Panc1 (cell line): ENCODE data around the gene FSIP2. TPM values are rescaled to one million over a fixed set of nuclear protein-coding genes. Genes with fewer than 3 reads are reported as not detected.

Experiments
- ATAC-seq: fragments of 200-7000 bp; cut with Tn5 transposase; 2 replicates; pipeline ENCODE4 v1.9.1; 2020; ENCODE audit warnings: mild to moderate bottlenecking, moderate library complexity
- BruUV-seq: library from RNA; stranded (reverse); fragments of 400-500 nt; replicated peaks from 2 replicates; lab custom pipeline; 2021; lab: Mats Ljungman, UMichigan
- CTCF ChIA-PET: fragments of 300-600 bp; sonication (Branson Sonifier 250); formaldehyde crosslinking; loops from one replicate; lab custom pipeline; 2022; ENCODE audit warnings: antibody characterized with exemption; lab: Charles Lee
- POLR2A ChIA-PET: fragments of 300-600 bp; sonication (Branson Sonifier 250); formaldehyde crosslinking; loops from one replicate; lab custom pipeline; 2022; ENCODE audit warnings: antibody characterized with exemption; lab: Charles Lee
- DNase-seq: peaks from one replicate; pipeline ENCODE4 v3.0.0-alpha.2; 2010; ENCODE audit warnings: low read depth, low spot score
- H3K27ac ChIP-seq: 2 replicates; pipeline ENCODE4 v1.5.1; 2011; ENCODE audit warnings: mild to moderate bottlenecking, low read length, inconsistent platforms
- H3K27me3 ChIP-seq: fragments of 200-500 bp; sonication (Bioruptor generic); 2 replicates; pipeline ENCODE4 v1.6.0; 2014; ENCODE audit warnings: low read length, inconsistent platforms; ENCODE audit not compliant: control insufficient read depth, insufficient read depth
- H3K36me3 ChIP-seq: fragments of 200-500 bp; sonication (Bioruptor generic); 2 replicates; pipeline ENCODE4 v1.5.1; 2014; ENCODE audit warnings: inconsistent platforms, mild to moderate bottlenecking, low read length, moderate library complexity; ENCODE audit not compliant: control insufficient read depth, insufficient read depth
- H3K4me1 ChIP-seq: 2 replicates; pipeline ENCODE4 v1.5.1; 2011; ENCODE audit warnings: inconsistent platforms, mild to moderate bottlenecking, low read length, moderate library complexity; ENCODE audit not compliant: control insufficient read depth, insufficient read depth
- H3K4me3 ChIP-seq, 2 experiments: 2 replicates each; pipeline ENCODE4 v1.5.1; 2011 to 2012; ENCODE audit warnings: low read depth in 2 of 2, low read length in 2 of 2, mild to moderate bottlenecking in 2 of 2, inconsistent platforms in 1 of 2, moderate library complexity in 1 of 2
- H3K9me3 ChIP-seq: fragments of 200-500 bp; sonication (Bioruptor generic); 2 replicates; pipeline ENCODE4 v1.5.1; 2014; ENCODE audit warnings: low read depth, mild to moderate bottlenecking, inconsistent platforms, low read length, moderate library complexity; ENCODE audit not compliant: control insufficient read depth, insufficient read depth
- POLR2AphosphoS5 ChIP-seq: IDR thresholded peaks from 2 replicates; pipeline ENCODE4 v1.6.1; 2012; ENCODE audit warnings: mild to moderate bottlenecking, low read depth, low read length, moderate library complexity
- SIN3A ChIP-seq: IDR thresholded peaks from 2 replicates; pipeline ENCODE4 v1.6.1; 2012; ENCODE audit warnings: low read depth, mild to moderate bottlenecking, low read length, moderate library complexity, borderline replicate concordance; ENCODE audit not compliant: insufficient read depth
- TCF7L2 ChIP-seq: IDR thresholded peaks from 2 replicates; pipeline ENCODE4 v1.6.1; 2011; ENCODE audit warnings: mild to moderate bottlenecking, low read depth, low read length, inconsistent platforms
- in situ Hi-C: cut with HindIII; loops from 2 replicates; pipeline ENCODE4 v1.10.0; 2016; ENCODE audit warnings: low sequenced_read_pairs, low pct_unique_long_range_greater_than_20kb
- intact Hi-C: fragments of 100-400 bp; cut with micrococcal nuclease; formaldehyde crosslinking; loops from one replicate; pipeline ENCODE4 v1.10.0; 2022; ENCODE audit not compliant: unreplicated experiment
- total RNA-seq: library from RNA; stranded (reverse); gene quantifications from one replicate; pipeline ENCODE4 v1.2.1, GENCODE V29; 2021; ENCODE audit not compliant: unreplicated experiment
- TF ChIP-seq, protein P1 (sequence below): fragments of 450-650 bp; IDR thresholded peaks from 2 replicates; pipeline ENCODE4 v1.5.1; 2017; ENCODE audit warnings: mild to moderate bottlenecking
- TF ChIP-seq, protein P2 (sequence below), 2 experiments: IDR thresholded peaks; 2 replicates each; pipeline ENCODE4 v1.6.1; 2011 to 2012; ENCODE audit warnings: low read depth in 2 of 2, control low read depth in 1 of 2, low read length in 1 of 2, mild to moderate bottlenecking in 1 of 2, moderate library complexity in 1 of 2; ENCODE audit not compliant: insufficient read depth in 1 of 2

The FSIP2 gene
- total RNA-seq, 1 experiment from 2014 or later = 0.03 TPM

DNA sequence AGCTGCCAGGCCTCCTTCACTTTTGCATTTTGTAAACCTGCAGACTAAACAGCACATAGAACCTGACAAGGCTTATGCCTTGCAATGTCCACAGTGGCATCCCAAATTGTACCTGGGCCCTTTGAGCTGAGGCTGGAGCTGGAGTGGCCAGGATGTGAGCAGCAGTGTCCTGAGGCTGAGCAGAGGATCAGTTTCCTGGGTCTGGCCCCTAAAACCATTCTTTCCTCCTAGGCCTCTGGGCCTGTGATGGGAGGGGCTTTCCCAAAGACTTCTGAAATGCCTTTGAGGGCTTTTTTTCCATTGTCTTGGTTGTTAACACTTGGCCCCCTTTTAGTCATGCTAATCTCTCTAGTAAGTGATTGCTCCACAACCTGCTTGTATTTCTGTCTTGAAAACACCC lies 32.8 kb downstream of the FSIP2 start:
- in situ Hi-C loops = no loop called here
- H3K36me3 ChIP-seq = no peaks in the 10 kb centered on the region
- no peak overlapping the region for H3K27ac ChIP-seq
- TF ChIP-seq, protein P1, sequence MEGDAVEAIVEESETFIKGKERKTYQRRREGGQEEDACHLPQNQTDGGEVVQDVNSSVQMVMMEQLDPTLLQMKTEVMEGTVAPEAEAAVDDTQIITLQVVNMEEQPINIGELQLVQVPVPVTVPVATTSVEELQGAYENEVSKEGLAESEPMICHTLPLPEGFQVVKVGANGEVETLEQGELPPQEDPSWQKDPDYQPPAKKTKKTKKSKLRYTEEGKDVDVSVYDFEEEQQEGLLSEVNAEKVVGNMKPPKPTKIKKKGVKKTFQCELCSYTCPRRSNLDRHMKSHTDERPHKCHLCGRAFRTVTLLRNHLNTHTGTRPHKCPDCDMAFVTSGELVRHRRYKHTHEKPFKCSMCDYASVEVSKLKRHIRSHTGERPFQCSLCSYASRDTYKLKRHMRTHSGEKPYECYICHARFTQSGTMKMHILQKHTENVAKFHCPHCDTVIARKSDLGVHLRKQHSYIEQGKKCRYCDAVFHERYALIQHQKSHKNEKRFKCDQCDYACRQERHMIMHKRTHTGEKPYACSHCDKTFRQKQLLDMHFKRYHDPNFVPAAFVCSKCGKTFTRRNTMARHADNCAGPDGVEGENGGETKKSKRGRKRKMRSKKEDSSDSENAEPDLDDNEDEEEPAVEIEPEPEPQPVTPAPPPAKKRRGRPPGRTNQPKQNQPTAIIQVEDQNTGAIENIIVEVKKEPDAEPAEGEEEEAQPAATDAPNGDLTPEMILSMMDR = no peak
- TF ChIP-seq, protein P2, sequence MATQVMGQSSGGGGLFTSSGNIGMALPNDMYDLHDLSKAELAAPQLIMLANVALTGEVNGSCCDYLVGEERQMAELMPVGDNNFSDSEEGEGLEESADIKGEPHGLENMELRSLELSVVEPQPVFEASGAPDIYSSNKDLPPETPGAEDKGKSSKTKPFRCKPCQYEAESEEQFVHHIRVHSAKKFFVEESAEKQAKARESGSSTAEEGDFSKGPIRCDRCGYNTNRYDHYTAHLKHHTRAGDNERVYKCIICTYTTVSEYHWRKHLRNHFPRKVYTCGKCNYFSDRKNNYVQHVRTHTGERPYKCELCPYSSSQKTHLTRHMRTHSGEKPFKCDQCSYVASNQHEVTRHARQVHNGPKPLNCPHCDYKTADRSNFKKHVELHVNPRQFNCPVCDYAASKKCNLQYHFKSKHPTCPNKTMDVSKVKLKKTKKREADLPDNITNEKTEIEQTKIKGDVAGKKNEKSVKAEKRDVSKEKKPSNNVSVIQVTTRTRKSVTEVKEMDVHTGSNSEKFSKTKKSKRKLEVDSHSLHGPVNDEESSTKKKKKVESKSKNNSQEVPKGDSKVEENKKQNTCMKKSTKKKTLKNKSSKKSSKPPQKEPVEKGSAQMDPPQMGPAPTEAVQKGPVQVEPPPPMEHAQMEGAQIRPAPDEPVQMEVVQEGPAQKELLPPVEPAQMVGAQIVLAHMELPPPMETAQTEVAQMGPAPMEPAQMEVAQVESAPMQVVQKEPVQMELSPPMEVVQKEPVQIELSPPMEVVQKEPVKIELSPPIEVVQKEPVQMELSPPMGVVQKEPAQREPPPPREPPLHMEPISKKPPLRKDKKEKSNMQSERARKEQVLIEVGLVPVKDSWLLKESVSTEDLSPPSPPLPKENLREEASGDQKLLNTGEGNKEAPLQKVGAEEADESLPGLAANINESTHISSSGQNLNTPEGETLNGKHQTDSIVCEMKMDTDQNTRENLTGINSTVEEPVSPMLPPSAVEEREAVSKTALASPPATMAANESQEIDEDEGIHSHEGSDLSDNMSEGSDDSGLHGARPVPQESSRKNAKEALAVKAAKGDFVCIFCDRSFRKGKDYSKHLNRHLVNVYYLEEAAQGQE (IDR thresholded peaks at IDR 0.05; ENCODE audit: insufficient read depth in 1 of 2, low read depth in 2 of 2, low read length in 1 of 2) = no peak
- no peak for TF ChIP-seq TCF7L2
- no peak for TF ChIP-seq POLR2AphosphoS5
- no peak for TF ChIP-seq SIN3A
- no peaks in the 10 kb centered on the region for H3K9me3 ChIP-seq
- ChIA-PET POLR2A (no interaction called here), CTCF (no interaction called here)
- no TSS peak for BruUV-seq
- H3K4me3 ChIP-seq = no peak overlapping the region
- H3K4me1 ChIP-seq = no peaks in the 10 kb centered on the region
- ATAC-seq = no peak
- intact Hi-C loops = no loop called here
- no peaks in the 10 kb centered on the region for H3K27me3 ChIP-seq
- no peak for DNase-seq

DNA sequence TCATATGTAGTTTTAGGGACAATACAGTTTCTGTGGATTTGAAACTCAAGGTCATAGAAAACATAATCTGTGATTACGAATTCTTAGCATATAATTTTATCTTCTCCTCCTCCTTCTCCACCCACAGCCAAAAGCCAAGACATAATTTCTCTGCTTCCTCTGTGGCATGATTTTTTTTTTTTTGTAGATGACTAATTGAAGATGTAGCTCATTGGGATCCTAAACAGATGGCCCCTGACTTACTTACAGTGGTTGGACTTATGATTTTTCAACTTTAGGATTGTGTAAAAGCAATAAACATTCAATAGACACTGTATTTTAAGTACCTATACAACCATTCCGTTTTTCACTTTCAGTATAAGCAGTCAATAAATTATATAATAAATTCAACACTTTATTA lies 42.3 kb downstream of the FSIP2 start:
- DNase-seq = no peak
- TF ChIP-seq TCF7L2 (no peak), SIN3A (no peak), POLR2AphosphoS5 (no peak)
- TF ChIP-seq, protein P1 = no peak
- TF ChIP-seq, protein P2 (IDR thresholded peaks at IDR 0.05; ENCODE audit: insufficient read depth in 1 of 2, low read depth in 2 of 2, low read length in 1 of 2) = no peak
- CTCF ChIA-PET = no interaction called here
- no peak for ATAC-seq
- POLR2A ChIA-PET = no interaction called here
- Histone ChIP-seq H3K27me3 (no peaks in the 10 kb centered on the region), H3K27ac (no peak overlapping the region), H3K4me3 (no peak overlapping the region), H3K4me1 (no peaks in the 10 kb centered on the region), H3K9me3 (no peaks in the 10 kb centered on the region), H3K36me3 (no peaks in the 10 kb centered on the region)
- intact Hi-C loops = no loop called here
- BruUV-seq = no TSS peak
- in situ Hi-C loops = no loop called here
